GM18511 (cell line): ENCODE results near the gene C1D.
A peak's percentile ranks its signal among the peaks of the same experiment; 100 is the strongest.
"Not testable (repeated sequence)": the region's sequence is repeated elsewhere in the genome, so short reads cannot be mapped to it uniquely, and the experiment has no call there.

Experiments
- ATAC-seq: cut with Tn5 transposase; IDR thresholded peaks from one replicate; pipeline ENCODE4 v1.9.1; 2021; ENCODE audit warnings: mild to moderate bottlenecking, moderate library complexity; ENCODE audit not compliant: unreplicated experiment

The C1D gene

GRCh38 chr2:68062680-68063387, at the start of gene C1D:
TSS of gene C1D (minus strand) at chr2:68063004. CDS start at chr2:68047310, 15,694 bp downstream.
- peak; percentile 94 for ATAC-seq

- peak; percentile 95 for ATAC-seq
Observed at GRCh38 chr2:68110102-68110501, 47.3 kb upstream of the C1D start.

- ATAC-seq = no peak
Observed at GRCh38 chr2:68108120-68108519, 45.3 kb upstream of the C1D start.

- ATAC-seq = no peak
Observed at GRCh38 chr2:68107475-68107874, 44.7 kb upstream of the C1D start.

- ATAC-seq = no peak
Observed at GRCh38 chr2:68104111-68104835, 41.5 kb upstream of the C1D start.

GRCh38 chr2:68103709-68104055, 40.9 kb upstream of the C1D start:
- ATAC-seq = no peak

GRCh38 chr2:68103030-68103708, 40.4 kb upstream of the C1D start:
- ATAC-seq = no peak

- no peak for ATAC-seq
Observed at GRCh38 chr2:68100189-68100588, 37.4 kb upstream of the C1D start.

GRCh38 chr2:68099260-68099659, 36.5 kb upstream of the C1D start:
- peak; percentile 49 for ATAC-seq

GRCh38 chr2:68098291-68098797, 35.5 kb upstream of the C1D start:
- no peak for ATAC-seq

GRCh38 chr2:68094111-68094510, 31.3 kb upstream of the C1D start:
- ATAC-seq = no peak

GRCh38 chr2:68093634-68094033, 30.8 kb upstream of the C1D start:
- no peak for ATAC-seq

GRCh38 chr2:68091439-68092034, 28.7 kb upstream of the C1D start:
- no peak for ATAC-seq

- no peak for ATAC-seq
Observed at GRCh38 chr2:68089961-68090360, 27.2 kb upstream of the C1D start.

GRCh38 chr2:68088940-68089339, 26.1 kb upstream of the C1D start:
- no peak for ATAC-seq

GRCh38 chr2:68086166-68086565, 23.4 kb upstream of the C1D start:
- peak; percentile 61 for ATAC-seq

- no peak for ATAC-seq
Observed at GRCh38 chr2:68083346-68083745, 20.5 kb upstream of the C1D start.

GRCh38 chr2:68074050-68074449, 11.2 kb upstream of the C1D start:
- ATAC-seq = no peak

- ATAC-seq = not testable (repeated sequence)
Observed at GRCh38 chr2:68063797-68064646, 1.2 kb upstream of the C1D start.

GRCh38 chr2:68060652-68061051, 2.2 kb downstream of the C1D start:
- no peak for ATAC-seq
